GM10266 (cell line): Measurements from ENCODE around the gene MYOF.
"Not testable (repeated sequence)": the region's sequence is repeated elsewhere in the genome, so short reads cannot be mapped to it uniquely, and the experiment has no call there.

ENCODE experiments used
- DNase-seq: peaks from one replicate; pipeline ENCODE4 v3.0.0; 2012; ENCODE audit errors: extremely low spot score
- TF ChIP-seq, protein P1 (sequence below): IDR thresholded peaks from 2 replicates; pipeline ENCODE4 v1.5.1; 2012; ENCODE audit warnings: mild to moderate bottlenecking, low read depth; ENCODE audit not compliant: control insufficient read depth, insufficient read depth; ENCODE audit errors: missing control alignments

The MYOF gene

GRCh38 chr10:93287775-93288174 is 194.4 kb downstream of the MYOF start:
- TF ChIP-seq, protein P1, sequence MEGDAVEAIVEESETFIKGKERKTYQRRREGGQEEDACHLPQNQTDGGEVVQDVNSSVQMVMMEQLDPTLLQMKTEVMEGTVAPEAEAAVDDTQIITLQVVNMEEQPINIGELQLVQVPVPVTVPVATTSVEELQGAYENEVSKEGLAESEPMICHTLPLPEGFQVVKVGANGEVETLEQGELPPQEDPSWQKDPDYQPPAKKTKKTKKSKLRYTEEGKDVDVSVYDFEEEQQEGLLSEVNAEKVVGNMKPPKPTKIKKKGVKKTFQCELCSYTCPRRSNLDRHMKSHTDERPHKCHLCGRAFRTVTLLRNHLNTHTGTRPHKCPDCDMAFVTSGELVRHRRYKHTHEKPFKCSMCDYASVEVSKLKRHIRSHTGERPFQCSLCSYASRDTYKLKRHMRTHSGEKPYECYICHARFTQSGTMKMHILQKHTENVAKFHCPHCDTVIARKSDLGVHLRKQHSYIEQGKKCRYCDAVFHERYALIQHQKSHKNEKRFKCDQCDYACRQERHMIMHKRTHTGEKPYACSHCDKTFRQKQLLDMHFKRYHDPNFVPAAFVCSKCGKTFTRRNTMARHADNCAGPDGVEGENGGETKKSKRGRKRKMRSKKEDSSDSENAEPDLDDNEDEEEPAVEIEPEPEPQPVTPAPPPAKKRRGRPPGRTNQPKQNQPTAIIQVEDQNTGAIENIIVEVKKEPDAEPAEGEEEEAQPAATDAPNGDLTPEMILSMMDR = no peak
- DNase-seq = no peak

- not testable (repeated sequence) for DNase-seq
These were observed 197.9 kb downstream of the MYOF start for GRCh38 chr10:93284246-93284645.

- no peak for DNase-seq
These were observed 200.8 kb downstream of the MYOF start for GRCh38 chr10:93281367-93281720.

DNA sequence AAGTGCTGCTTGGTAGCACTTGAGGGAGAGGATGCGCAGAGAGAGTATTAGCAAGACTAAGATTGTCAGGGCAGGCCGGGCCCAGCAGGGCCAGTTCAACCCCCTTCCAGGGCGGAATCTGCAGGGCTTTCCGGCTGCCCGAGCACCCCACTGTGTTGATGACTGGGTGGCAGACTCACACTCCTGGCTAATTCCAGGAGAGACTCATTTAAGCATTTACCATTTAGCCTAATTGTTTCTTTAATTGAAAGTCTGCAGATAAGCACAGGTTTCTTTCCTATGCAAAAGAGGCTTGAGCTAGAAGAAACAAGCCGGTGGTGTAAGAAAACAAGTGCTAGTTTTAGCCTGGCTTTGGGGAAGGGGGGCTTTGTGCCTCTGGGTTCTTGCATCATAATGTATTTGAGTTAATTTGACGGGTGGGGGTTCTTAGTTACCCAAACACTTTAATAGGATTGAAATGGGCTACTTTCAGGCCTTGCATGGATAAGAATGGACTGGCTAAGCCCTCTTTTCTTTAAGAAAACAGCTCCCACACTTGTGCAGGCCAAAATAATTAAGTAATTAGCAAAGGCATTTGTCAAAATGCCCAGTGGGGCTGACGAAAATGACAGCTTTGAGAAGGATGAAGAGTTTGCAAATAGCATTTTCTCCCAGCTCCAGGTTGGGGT is 201.3 kb downstream of the MYOF start:
- TF ChIP-seq, protein P1 = no peak
- DNase-seq = no peak

More at GRCh38 chr10:93281367-93281720, 200.8 kb downstream of the MYOF start:
- TF ChIP-seq, protein P1 = no peak

DNA sequence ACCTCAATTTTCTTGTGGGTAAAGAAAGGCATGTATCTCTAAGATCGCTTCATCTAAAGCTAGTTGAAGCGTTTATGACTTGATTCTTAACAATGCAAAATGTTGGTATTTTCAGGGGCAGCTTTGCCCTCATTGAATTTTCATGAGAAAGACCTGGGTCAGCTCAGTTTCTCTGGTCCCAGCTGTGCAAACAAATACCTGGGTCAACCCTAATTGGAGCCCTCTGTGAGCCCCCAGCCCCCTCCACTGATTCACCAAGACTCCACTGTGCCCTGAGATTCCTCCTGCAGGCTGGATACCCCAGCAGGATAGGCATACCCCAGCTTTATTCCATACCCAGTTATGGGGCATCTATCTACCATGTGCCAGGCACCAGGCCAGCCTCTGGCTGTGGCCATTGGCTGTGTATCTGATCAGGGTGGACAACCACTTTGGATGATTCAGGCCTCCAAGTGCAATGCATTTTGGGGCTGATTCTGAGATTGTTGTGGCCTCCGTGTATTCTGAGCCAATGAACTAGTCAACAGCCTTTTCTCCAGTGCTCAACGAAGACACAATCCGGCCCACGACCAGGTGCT is 201.9 kb downstream of the MYOF start:
- TF ChIP-seq, protein P1 = no peak
- no peak for DNase-seq

DNA sequence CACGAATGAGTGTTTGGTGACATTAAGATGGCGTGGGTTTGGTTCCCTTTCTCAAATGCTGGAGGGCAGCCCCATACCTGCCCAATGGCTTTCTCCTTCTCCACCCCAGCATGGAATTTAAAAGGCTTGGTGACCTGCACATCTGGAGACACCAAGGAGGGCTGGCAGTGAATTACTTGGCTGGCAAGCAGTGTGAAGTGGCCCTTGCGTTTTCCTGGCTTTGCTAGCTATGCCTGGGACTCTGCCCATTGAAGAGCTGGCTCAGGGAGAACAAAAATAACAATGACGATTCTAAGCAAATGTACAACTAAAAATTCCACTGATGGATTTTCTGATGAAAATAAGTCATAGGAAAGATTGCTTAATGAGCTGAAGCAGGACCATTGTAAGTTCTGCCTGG is 204.8 kb downstream of the MYOF start:
- no peak for DNase-seq
- TF ChIP-seq, protein P1 = no peak

DNA sequence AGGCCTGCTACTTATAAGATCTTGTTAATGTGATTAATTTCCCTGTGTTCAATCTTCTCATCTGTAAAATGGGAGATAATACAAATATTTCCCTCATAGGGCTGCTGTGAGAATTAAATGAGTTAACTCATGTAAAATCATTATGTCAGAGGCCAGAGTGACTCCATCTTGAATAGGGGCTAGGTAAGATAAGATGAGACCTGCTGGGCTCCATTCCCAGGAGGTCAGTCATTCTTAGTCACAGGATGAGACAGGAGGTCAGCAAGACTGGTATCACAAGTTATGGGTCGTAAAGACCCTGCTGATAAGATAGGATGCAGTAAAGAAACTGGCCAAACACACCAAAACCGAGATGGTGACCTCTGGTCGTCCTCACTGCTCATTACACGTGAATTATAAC is 207.7 kb downstream of the MYOF start:
- TF ChIP-seq, protein P1 = no peak
- DNase-seq = no peak
